Colonic mucosa (tissue), 4 donors: ENCODE results near the gene SLC52A1. TPM values are rescaled to one million over a fixed set of nuclear protein-coding genes. Genes with fewer than 3 reads are reported as not detected.

Source experiments
- DNase-seq: peaks from one replicate; pipeline ENCODE4 v3.0.0-alpha.2; 2020
- H3K27ac ChIP-seq: fragments of 200-600 bp; one replicate; pipeline ENCODE4 v1.8.0; 2021
- H3K27me3 ChIP-seq: fragments of 200-600 bp; one replicate; pipeline ENCODE4 v1.8.0; 2021
- H3K36me3 ChIP-seq: fragments of 200-600 bp; one replicate; pipeline ENCODE4 v1.8.0; 2021
- H3K4me1 ChIP-seq: fragments of 200-600 bp; one replicate; pipeline ENCODE4 v1.8.0; 2021; ENCODE audit warnings: mild to moderate bottlenecking
- H3K4me3 ChIP-seq: fragments of 200-600 bp; one replicate; pipeline ENCODE4 v1.8.0; 2021
- H3K9ac ChIP-seq, 2 donors: one replicate each; pipeline ENCODE4 v1.7.0; 2013; ENCODE audit warnings: control low read depth in 2 of 2, low read depth in 2 of 2, low read length in 2 of 2
- H3K9me3 ChIP-seq: fragments of 200-600 bp; one replicate; pipeline ENCODE4 v1.8.0; 2021
- intact Hi-C: fragments of 100-400 bp; cut with DNase I; formaldehyde crosslinking; loops from one replicate; pipeline ENCODE4 v1.14.1; 2022
- total RNA-seq, 2 donors: library from RNA; stranded (reverse); fragmentation: NEBNext Ultra II Directional in 1 of 2; extraction: Animal tissue kit (Norgen Biotek cat#: 25700) in 1 of 2; gene quantifications; one replicate each; pipeline ENCODE4 v1.2.1, GENCODE V29; 2021
- TF ChIP-seq, protein P1 (sequence below): fragments of 200-600 bp; IDR thresholded peaks from one replicate; pipeline ENCODE4 v1.8.0; 2022; ENCODE audit warnings: antibody characterized with exemption, mild to moderate bottlenecking
- donor health status: healthy.
- donor health status: DM: no; HTN: no; CAD: no.
- donor health status: DM: no; HTN: no; CAD: no.

The SLC52A1 gene
- total RNA-seq, 2 donors from 2014 or later = 1.7 to 2.6 TPM

DNA sequence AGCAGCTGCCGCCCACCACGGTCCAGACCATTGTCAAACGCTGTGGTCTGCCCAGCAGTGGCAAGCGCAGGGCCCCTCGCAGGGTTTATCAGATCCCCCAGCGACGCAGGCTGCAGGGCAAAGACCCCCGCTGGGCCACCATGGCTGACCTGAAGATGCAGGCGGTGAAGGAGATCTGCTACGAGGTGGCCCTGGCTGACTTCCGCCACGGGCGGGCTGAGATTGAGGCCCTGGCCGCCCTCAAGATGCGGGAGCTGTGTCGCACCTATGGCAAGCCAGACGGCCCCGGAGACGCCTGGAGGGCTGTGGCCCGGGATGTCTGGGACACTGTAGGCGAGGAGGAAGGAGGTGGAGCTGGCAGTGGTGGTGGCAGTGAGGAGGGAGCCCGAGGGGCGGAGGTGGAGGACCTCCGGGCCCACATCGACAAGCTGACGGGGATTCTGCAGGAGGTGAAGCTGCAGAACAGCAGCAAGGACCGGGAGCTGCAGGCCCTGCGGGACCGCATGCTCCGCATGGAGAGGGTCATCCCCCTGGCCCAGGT is 13.0 kb downstream of the SLC52A1 start:
- DNase-seq = no peak
- intact Hi-C loops = no loop called here
- Histone ChIP-seq H3K4me1 (no peaks in the 10 kb centered on the region), H3K27me3 (no peaks in the 10 kb centered on the region), H3K27ac (no peak overlapping the region), H3K9me3 (no peaks in the 10 kb centered on the region), H3K4me3 (no peak overlapping the region), H3K9ac (no peak overlapping the region), H3K36me3 (peaks cover 9% of the 10 kb centered on the region)
- TF ChIP-seq, protein P1, sequence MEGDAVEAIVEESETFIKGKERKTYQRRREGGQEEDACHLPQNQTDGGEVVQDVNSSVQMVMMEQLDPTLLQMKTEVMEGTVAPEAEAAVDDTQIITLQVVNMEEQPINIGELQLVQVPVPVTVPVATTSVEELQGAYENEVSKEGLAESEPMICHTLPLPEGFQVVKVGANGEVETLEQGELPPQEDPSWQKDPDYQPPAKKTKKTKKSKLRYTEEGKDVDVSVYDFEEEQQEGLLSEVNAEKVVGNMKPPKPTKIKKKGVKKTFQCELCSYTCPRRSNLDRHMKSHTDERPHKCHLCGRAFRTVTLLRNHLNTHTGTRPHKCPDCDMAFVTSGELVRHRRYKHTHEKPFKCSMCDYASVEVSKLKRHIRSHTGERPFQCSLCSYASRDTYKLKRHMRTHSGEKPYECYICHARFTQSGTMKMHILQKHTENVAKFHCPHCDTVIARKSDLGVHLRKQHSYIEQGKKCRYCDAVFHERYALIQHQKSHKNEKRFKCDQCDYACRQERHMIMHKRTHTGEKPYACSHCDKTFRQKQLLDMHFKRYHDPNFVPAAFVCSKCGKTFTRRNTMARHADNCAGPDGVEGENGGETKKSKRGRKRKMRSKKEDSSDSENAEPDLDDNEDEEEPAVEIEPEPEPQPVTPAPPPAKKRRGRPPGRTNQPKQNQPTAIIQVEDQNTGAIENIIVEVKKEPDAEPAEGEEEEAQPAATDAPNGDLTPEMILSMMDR = no peak

DNA sequence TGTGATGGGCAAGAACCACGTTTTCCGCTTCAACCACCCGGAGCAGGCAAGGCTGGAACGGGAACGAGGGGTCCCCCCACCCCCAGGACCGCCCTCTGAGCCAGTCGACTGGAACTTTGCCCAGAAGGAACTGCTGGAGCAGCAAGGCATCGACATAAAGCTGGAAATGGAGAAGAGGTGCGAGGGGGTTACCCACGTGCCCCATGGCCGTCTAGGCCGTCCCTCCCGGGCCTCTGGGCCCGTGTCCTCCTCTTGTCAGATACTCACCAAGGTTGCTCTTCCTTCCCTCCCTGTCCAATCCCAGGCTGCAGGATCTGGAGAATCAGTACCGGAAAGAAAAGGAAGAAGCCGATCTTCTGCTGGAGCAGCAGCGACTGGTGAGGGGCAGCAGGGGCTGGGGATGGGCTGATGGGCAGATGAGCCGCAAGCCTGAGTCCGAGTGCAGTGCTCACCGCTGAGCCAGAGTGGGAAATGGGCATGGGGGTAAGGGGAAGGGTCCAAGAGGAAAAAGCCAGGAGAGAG is 14.7 kb downstream of the SLC52A1 start:
- Histone ChIP-seq H3K9me3 (no peaks in the 10 kb centered on the region), H3K27me3 (no peaks in the 10 kb centered on the region), H3K4me3 (no peak overlapping the region), H3K36me3 (peaks cover 9% of the 10 kb centered on the region), H3K4me1 (no peaks in the 10 kb centered on the region), H3K9ac (no peak overlapping the region), H3K27ac (no peak overlapping the region)
- DNase-seq = no peak
- intact Hi-C loops = no loop called here
- TF ChIP-seq, protein P1 = no peak

DNA sequence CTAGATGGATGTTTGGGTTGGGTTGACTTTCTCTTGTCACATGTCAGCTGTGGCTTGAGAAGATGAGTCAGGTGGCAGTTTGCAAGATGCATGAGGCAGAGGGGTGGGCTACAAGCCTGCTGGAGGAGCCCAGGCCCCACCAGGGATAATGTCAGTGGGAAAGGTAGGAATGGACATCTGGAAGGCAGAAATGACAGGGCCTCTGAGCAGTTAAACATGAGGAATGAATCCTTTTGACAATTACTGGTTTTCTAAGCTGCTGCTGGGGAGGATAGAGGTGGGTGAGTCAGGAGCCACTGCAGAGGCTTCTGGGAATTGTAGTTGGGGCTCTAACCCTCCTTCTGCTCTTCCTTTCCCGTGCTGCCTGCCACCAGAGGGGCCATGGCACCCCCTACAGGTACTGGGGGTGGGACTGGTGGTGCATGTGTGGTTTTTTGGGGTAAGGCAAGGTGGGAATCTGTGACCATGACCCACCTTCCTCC is 15.7 kb downstream of the SLC52A1 start:
- H3K4me3 ChIP-seq = no peak overlapping the region
- no peaks in the 10 kb centered on the region for H3K27me3 ChIP-seq
- TF ChIP-seq, protein P1 = no peak
- H3K36me3 ChIP-seq = peaks cover 9% of the 10 kb centered on the region
- DNase-seq = no peak
- intact Hi-C loops = no loop called here
- no peak overlapping the region for H3K27ac ChIP-seq
- H3K9me3 ChIP-seq = no peaks in the 10 kb centered on the region
- no peaks in the 10 kb centered on the region for H3K4me1 ChIP-seq
- H3K9ac ChIP-seq = no peak overlapping the region

DNA sequence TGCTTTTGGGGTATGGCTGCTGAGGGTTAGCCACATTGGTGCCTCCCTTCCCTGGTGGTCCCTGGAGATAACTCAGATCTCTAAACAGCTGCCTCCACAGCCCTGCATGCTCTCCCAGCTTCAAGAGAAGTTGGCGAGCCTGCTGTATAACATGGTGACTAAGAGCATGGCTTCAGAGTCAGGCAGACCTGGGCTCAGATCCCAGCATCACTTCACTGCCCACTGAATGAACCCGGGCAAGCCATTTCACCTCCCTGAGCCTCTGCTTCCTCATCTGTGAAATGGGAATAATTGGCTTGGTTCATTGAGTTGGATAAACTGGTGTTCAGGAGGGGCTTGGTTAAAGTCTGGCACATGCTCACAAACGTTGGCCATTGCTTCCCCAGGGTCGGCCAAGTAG is 20.9 kb downstream of the SLC52A1 start:
- DNase-seq = no peak
- no peaks in the 10 kb centered on the region for H3K36me3 ChIP-seq
- no peak overlapping the region for H3K9ac ChIP-seq
- no peaks in the 10 kb centered on the region for H3K9me3 ChIP-seq
- H3K4me1 ChIP-seq = no peaks in the 10 kb centered on the region
- intact Hi-C loops = no loop called here
- H3K4me3 ChIP-seq = no peak overlapping the region
- no peaks in the 10 kb centered on the region for H3K27me3 ChIP-seq
- H3K27ac ChIP-seq = no peak overlapping the region
- TF ChIP-seq, protein P1 = no peak

DNA sequence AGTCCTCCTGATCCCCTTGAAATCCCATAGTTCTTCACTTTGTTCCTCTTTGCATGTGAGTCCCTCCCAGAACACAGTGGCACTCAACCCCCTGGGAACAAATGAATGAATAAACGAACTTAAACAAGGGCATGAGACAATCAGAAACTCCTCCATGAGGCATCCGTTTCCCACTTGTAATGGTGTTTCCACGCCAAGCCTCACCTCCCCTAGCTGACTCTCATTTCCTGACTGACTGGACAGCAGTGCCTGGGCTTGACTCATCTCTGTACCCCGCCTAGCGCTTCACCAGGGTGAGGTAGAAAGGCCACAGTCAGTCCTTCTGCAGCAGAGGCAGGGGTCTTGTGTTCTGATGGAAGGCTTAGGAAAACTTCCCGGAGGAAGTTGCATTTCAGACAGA is 23.3 kb downstream of the SLC52A1 start:
- H3K4me1 ChIP-seq = no peaks in the 10 kb centered on the region
- intact Hi-C loops = no loop called here
- no peaks in the 10 kb centered on the region for H3K27me3 ChIP-seq
- H3K9me3 ChIP-seq = no peaks in the 10 kb centered on the region
- no peak overlapping the region for H3K27ac ChIP-seq
- no peak overlapping the region for H3K4me3 ChIP-seq
- H3K9ac ChIP-seq = no peak overlapping the region
- peaks cover 4% of the 10 kb centered on the region for H3K36me3 ChIP-seq
- no peak for DNase-seq
- TF ChIP-seq, protein P1 = no peak
